HG03066 (cell line): Measurements from ENCODE around the gene JAK2.
"Not testable (repeated sequence)": the region's sequence is repeated elsewhere in the genome, so short reads cannot be mapped to it uniquely, and the experiment has no call there.

Source experiments
- ATAC-seq: cut with Tn5 transposase; IDR thresholded peaks from one replicate; pipeline ENCODE4 v1.9.1; 2021; ENCODE audit warnings: low read depth; ENCODE audit not compliant: unreplicated experiment

The JAK2 gene

GRCh38 chr9:5040730-5041389, 55.8 kb downstream of the JAK2 start:
- no peak for ATAC-seq

- ATAC-seq = no peak
Observed at GRCh38 chr9:5041390-5042115, 56.5 kb downstream of the JAK2 start.

- no peak for ATAC-seq
Observed at GRCh38 chr9:5042661-5043178, 57.6 kb downstream of the JAK2 start.

GRCh38 chr9:5043381-5043780, 58.3 kb downstream of the JAK2 start:
- ATAC-seq = no peak

- ATAC-seq = no peak
Observed at GRCh38 chr9:5044160-5044559, 59.1 kb downstream of the JAK2 start.

- ATAC-seq = no peak
Observed at GRCh38 chr9:5052838-5053237, 67.8 kb downstream of the JAK2 start.

- no peak for ATAC-seq
Observed at GRCh38 chr9:5062631-5063030, 77.6 kb downstream of the JAK2 start.

- ATAC-seq = no peak
Observed at GRCh38 chr9:5072871-5073270, 87.8 kb downstream of the JAK2 start.

GRCh38 chr9:5073701-5074100, 88.6 kb downstream of the JAK2 start:
- ATAC-seq = no peak

GRCh38 chr9:5085993-5086392, 100.9 kb downstream of the JAK2 start:
- ATAC-seq = no peak

GRCh38 chr9:5089737-5090136, 104.7 kb downstream of the JAK2 start:
- no peak for ATAC-seq

- no peak for ATAC-seq
Observed at GRCh38 chr9:5095795-5096194, 110.7 kb downstream of the JAK2 start.

GRCh38 chr9:5099466-5099865, 114.4 kb downstream of the JAK2 start:
- no peak for ATAC-seq

- ATAC-seq = not testable (repeated sequence)
Observed at GRCh38 chr9:5101127-5101526, 116.1 kb downstream of the JAK2 start.

GRCh38 chr9:5106517-5106916, 121.4 kb downstream of the JAK2 start:
- ATAC-seq = not testable (repeated sequence)

- ATAC-seq = no peak
Observed at GRCh38 chr9:5110867-5111681, 126.0 kb downstream of the JAK2 start.

- no peak for ATAC-seq
Observed at GRCh38 chr9:5111696-5112095, 126.6 kb downstream of the JAK2 start.

GRCh38 chr9:5112109-5112592, 127.1 kb downstream of the JAK2 start:
- no peak for ATAC-seq

- no peak for ATAC-seq
Observed at GRCh38 chr9:5112646-5113045, 127.6 kb downstream of the JAK2 start.

GRCh38 chr9:5113523-5113922, 128.5 kb downstream of the JAK2 start:
- no peak for ATAC-seq
